ENCODE data around the gene FBLIM1. TPM values are rescaled to one million over a fixed set of nuclear protein-coding genes. Genes with fewer than 3 reads are reported as not detected.

The FBLIM1 gene
- total RNA-seq, 1 experiment from 2014 or later = 78.3 TPM

GRCh38 chr1:15727866-15728534 lies 30.6 kb upstream of the FBLIM1 start:
- ChIA-PET CTCF (interaction anchor here (1.2 kb wide), 1 partner anchor 13 kb away, joined by 3 read pairs; no protein-coding TSS in a partner anchor), POLR2A (no interaction called here)
- H3K36me3 Mint-ChIP-seq = peaks cover 24% of the 10 kb centered on the region; the same call in 1 of the 2 replicates
- H3K27ac Mint-ChIP-seq = no peak overlapping the region
- ATAC-seq (no peak), DNase-seq (ENCODE audit: low spot score) (no peak)
- no peaks in the 10 kb centered on the region for H3K9me3 Mint-ChIP-seq
- no peak overlapping the region for H3K4me3 Mint-ChIP-seq
- H3K27me3 Mint-ChIP-seq (ENCODE audit: low read depth) = no peaks in the 10 kb centered on the region
- no peaks in the 10 kb centered on the region for H3K4me1 Mint-ChIP-seq
- TF ChIP-seq ERG (CRISPR knock-in tag; IDR thresholded peaks at IDR 0.05) (no peak), KAT7 (CRISPR knock-in tag; IDR thresholded peaks at IDR 0.05; ENCODE audit: borderline replicate concordance) (no peak), PRDM15 (CRISPR knock-in tag; IDR thresholded peaks at IDR 0.05) (no peak), CDX4 (CRISPR knock-in tag; IDR thresholded peaks at IDR 0.05; ENCODE audit: borderline replicate concordance) (no peak), TEAD1 (CRISPR knock-in tag; IDR thresholded peaks at IDR 0.05) (no peak), USF2 (CRISPR knock-in tag; IDR thresholded peaks at IDR 0.05) (no peak), ATF6 (CRISPR knock-in tag; IDR thresholded peaks at IDR 0.05) (no peak), MYBL2 (CRISPR knock-in tag; IDR thresholded peaks at IDR 0.05) (no peak), GABPB1 (CRISPR knock-in tag; IDR thresholded peaks at IDR 0.05) (no peak), FOXP1 (CRISPR knock-in tag; IDR thresholded peaks at IDR 0.05; ENCODE audit: borderline replicate concordance) (no peak), ZNF396 (CRISPR knock-in tag; IDR thresholded peaks at IDR 0.05; ENCODE audit: borderline replicate concordance) (no peak), TEAD4 (CRISPR knock-in tag; IDR thresholded peaks at IDR 0.05) (no peak), SOX15 (CRISPR knock-in tag; IDR thresholded peaks at IDR 0.05) (no peak), MAX (CRISPR knock-in tag; IDR thresholded peaks at IDR 0.05) (no peak), MXD4 (CRISPR knock-in tag; IDR thresholded peaks at IDR 0.05; ENCODE audit: borderline replicate concordance) (no peak), TP53 (CRISPR knock-in tag; IDR thresholded peaks at IDR 0.05) (no peak), ZNF317 (CRISPR knock-in tag; IDR thresholded peaks at IDR 0.05; ENCODE audit: borderline replicate concordance, low read depth) (no peak), SMAD4 (CRISPR knock-in tag; IDR thresholded peaks at IDR 0.05) (no peak), AR (CRISPR knock-in tag; IDR thresholded peaks at IDR 0.05) (no peak)

Data from WTC11 (cell line).